ENCODE data around the gene USP32. TPM values are rescaled to one million over a fixed set of nuclear protein-coding genes. Genes with fewer than 3 reads are reported as not detected.
"Not testable (repeated sequence)": the region's sequence is repeated elsewhere in the genome, so short reads cannot be mapped to it uniquely, and the experiment has no call there.

The USP32 gene
- total RNA-seq, 2 donors from 2014 or later, result 54.1 to 74.3 TPM

DNA sequence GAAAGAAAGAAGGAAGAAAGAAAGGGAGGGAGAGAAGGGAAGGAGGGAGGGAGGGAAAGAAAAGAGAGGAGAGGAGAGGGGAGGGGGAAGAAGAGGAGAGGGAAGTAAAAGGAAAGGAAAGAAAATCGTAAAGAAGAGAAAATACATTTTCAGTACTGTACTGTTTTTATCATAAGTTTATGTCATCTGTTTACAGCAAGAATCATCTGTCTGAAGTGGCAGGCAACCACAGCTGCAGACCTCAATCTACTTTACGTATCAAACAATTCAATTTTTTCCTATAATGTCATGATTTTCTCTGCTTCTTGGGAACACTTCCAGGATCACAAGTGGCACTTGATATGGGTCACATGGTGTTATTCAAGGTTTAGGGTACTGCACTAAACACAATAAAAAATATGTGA lies 58.3 kb downstream of the USP32 start:
- WGBS, 2 experiments (ENCODE audit: insufficient coverage in 1 of 2, insufficient read length in 1 of 2), result 83 to 100% methylated on average over 1 of the region's 2 CpGs
- Mint-ChIP-seq H3K27me3 (ENCODE audit: insufficient read depth) (no peaks in the 10 kb centered on the region), H3K4me1 (no peaks in the 10 kb centered on the region), H3K27ac (no peak overlapping the region), H3K4me3 (no peak overlapping the region), H3K36me3 (ENCODE audit: low read depth) (peaks cover 33% of the 10 kb centered on the region), H3K9me3 (no peaks in the 10 kb centered on the region)
- H3K9me3 ChIP-seq (ENCODE audit: control insufficient read depth, low read length), result peaks cover 1% of the 10 kb centered on the region
- H3K27me3 ChIP-seq (ENCODE audit: control insufficient read depth, insufficient read depth, low read length, poor library complexity, severe bottlenecking), result no peaks in the 10 kb centered on the region
- DNase-seq, result no peak
- H3K9ac ChIP-seq (ENCODE audit: extremely low read depth, low read length, poor library complexity, severe bottlenecking), result no peak overlapping the region
- no peak overlapping the region for H3K27ac ChIP-seq (ENCODE audit: low read depth, low read length)
- H3K4me3 ChIP-seq (ENCODE audit: low read length), result no peak overlapping the region
- no peaks in the 10 kb centered on the region for H3K4me1 ChIP-seq (ENCODE audit: control insufficient read depth, insufficient read depth, low read length)
- peaks cover 14% of the 10 kb centered on the region for H3K36me3 ChIP-seq (ENCODE audit: control insufficient read depth, insufficient read depth, low read length)
- TF ChIP-seq, protein P1, sequence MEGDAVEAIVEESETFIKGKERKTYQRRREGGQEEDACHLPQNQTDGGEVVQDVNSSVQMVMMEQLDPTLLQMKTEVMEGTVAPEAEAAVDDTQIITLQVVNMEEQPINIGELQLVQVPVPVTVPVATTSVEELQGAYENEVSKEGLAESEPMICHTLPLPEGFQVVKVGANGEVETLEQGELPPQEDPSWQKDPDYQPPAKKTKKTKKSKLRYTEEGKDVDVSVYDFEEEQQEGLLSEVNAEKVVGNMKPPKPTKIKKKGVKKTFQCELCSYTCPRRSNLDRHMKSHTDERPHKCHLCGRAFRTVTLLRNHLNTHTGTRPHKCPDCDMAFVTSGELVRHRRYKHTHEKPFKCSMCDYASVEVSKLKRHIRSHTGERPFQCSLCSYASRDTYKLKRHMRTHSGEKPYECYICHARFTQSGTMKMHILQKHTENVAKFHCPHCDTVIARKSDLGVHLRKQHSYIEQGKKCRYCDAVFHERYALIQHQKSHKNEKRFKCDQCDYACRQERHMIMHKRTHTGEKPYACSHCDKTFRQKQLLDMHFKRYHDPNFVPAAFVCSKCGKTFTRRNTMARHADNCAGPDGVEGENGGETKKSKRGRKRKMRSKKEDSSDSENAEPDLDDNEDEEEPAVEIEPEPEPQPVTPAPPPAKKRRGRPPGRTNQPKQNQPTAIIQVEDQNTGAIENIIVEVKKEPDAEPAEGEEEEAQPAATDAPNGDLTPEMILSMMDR (conservative IDR thresholded peaks at IDR 0.05), result no peak

DNA sequence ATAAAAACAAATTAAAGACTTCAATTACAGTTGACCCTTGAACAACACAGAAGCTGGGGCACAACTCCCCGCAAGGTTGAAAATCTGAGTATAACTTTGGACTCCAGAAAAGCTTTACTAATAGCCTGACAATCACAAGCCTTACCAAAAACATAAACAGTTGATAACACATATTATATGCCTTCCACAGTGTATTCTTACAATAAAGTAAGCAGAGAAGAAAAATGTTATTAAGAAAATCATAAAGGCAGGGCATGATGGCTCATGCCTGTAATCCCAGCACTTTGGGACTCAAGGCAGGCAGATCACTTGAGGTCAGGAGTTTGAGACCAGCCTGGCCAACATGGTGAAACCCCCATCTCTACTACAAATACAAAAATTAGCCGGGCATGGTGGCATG lies 58.9 kb downstream of the USP32 start:
- peak overlapping the region; percentile 44 for H3K27ac Mint-ChIP-seq
- 80 to 94% methylated on average over 1 to 2 of the region's 2 CpGs for WGBS, 2 experiments (ENCODE audit: insufficient coverage in 1 of 2, insufficient read length in 1 of 2)

DNA sequence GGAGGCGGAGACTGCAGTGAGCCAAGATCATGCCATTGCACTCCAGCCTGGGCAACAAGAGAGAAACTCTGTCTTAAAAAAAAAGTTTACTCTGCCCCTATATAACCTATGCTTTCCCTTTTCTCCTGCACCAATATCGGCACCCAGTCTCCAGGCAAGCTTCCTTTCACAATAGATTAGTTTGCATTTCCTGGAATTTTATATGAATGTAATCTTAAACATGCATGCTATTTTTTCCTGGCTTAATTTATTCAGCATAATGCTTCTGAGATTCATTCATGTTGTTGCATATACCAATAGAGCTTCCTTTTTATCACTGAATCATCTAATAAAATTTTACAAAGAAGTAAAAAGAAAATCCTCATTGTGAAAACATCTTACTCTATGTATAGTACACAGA lies 59.4 kb downstream of the USP32 start:
- H3K36me3 ChIP-seq (ENCODE audit: control insufficient read depth, insufficient read depth, low read length), result peaks cover 15% of the 10 kb centered on the region
- Mint-ChIP-seq H3K4me3 (no peak overlapping the region), H3K27me3 (ENCODE audit: insufficient read depth) (no peaks in the 10 kb centered on the region), H3K4me1 (peaks cover 2% of the 10 kb centered on the region), H3K9me3 (no peaks in the 10 kb centered on the region), H3K27ac (no peak overlapping the region), H3K36me3 (ENCODE audit: low read depth) (peaks cover 25% of the 10 kb centered on the region)
- no peak overlapping the region for H3K4me3 ChIP-seq (ENCODE audit: low read length)
- peaks cover 7% of the 10 kb centered on the region for H3K9me3 ChIP-seq (ENCODE audit: control insufficient read depth, low read length)
- TF ChIP-seq, protein P1 (conservative IDR thresholded peaks at IDR 0.05), result no peak
- no peak overlapping the region for H3K9ac ChIP-seq (ENCODE audit: extremely low read depth, low read length, poor library complexity, severe bottlenecking)
- no peaks in the 10 kb centered on the region for H3K4me1 ChIP-seq (ENCODE audit: control insufficient read depth, insufficient read depth, low read length)
- H3K27ac ChIP-seq (ENCODE audit: low read depth, low read length), result no peak overlapping the region
- no peaks in the 10 kb centered on the region for H3K27me3 ChIP-seq (ENCODE audit: control insufficient read depth, insufficient read depth, low read length, poor library complexity, severe bottlenecking)
- 95% methylated on average over 1 of the region's 2 CpGs; no CpG with 5 or more reads in 1 of the 2 experiments for WGBS, 2 experiments (ENCODE audit: insufficient coverage in 1 of 2, insufficient read length in 1 of 2)
- no peak for DNase-seq

More for the DNA sequence above, 58.9 kb downstream of the USP32 start:
- H3K4me1 ChIP-seq (ENCODE audit: control insufficient read depth, insufficient read depth, low read length); H3K27me3 ChIP-seq (ENCODE audit: control insufficient read depth, insufficient read depth, low read length, poor library complexity, severe bottlenecking); H3K4me3 Mint-ChIP-seq; DNase-seq; H3K9me3 ChIP-seq (ENCODE audit: control insufficient read depth, low read length); H3K4me3 ChIP-seq (ENCODE audit: low read length); H3K9me3 Mint-ChIP-seq; H3K27me3 Mint-ChIP-seq (ENCODE audit: insufficient read depth); H3K4me1 Mint-ChIP-seq; H3K9ac ChIP-seq (ENCODE audit: extremely low read depth, low read length, poor library complexity, severe bottlenecking); H3K27ac ChIP-seq (ENCODE audit: low read depth, low read length): not testable (repeated sequence)
- H3K36me3 Mint-ChIP-seq (ENCODE audit: low read depth), result peaks cover 29% of the 10 kb centered on the region
- H3K36me3 ChIP-seq (ENCODE audit: control insufficient read depth, insufficient read depth, low read length), result peaks cover 16% of the 10 kb centered on the region

GRCh38 chr17:60330731-60331130 lies 61.2 kb downstream of the USP32 start:
- Mint-ChIP-seq H3K36me3 (ENCODE audit: low read depth) (peaks cover 17% of the 10 kb centered on the region), H3K9me3 (no peaks in the 10 kb centered on the region), H3K4me3 (no peak overlapping the region), H3K27me3 (ENCODE audit: insufficient read depth) (no peaks in the 10 kb centered on the region), H3K27ac (no peak overlapping the region), H3K4me1 (peaks cover 6% of the 10 kb centered on the region)
- DNase-seq, result no peak
- Histone ChIP-seq H3K27ac (ENCODE audit: low read depth, low read length) (no peak overlapping the region), H3K4me3 (ENCODE audit: low read length) (no peak overlapping the region), H3K9ac (ENCODE audit: extremely low read depth, low read length, poor library complexity, severe bottlenecking) (no peak overlapping the region), H3K9me3 (ENCODE audit: control insufficient read depth, low read length) (peaks cover 7% of the 10 kb centered on the region), H3K27me3 (ENCODE audit: control insufficient read depth, insufficient read depth, low read length, poor library complexity, severe bottlenecking) (no peaks in the 10 kb centered on the region), H3K4me1 (ENCODE audit: control insufficient read depth, insufficient read depth, low read length) (no peaks in the 10 kb centered on the region), H3K36me3 (ENCODE audit: control insufficient read depth, insufficient read depth, low read length) (peaks cover 8% of the 10 kb centered on the region)
- WGBS, 2 experiments (ENCODE audit: insufficient coverage in 1 of 2, insufficient read length in 1 of 2), result 100% methylated on average over 1 of the region's 1 CpG; no CpG with 5 or more reads in 1 of the 2 experiments
- TF ChIP-seq, protein P1 (conservative IDR thresholded peaks at IDR 0.05), result no peak

All from endodermal cell (in vitro differentiated cells).